Measurements from ENCODE around the gene IGSF9B. TPM values are rescaled to one million over a fixed set of nuclear protein-coding genes. Genes with fewer than 3 reads are reported as not detected.

IGSF9B gene
- total and polyA plus RNA-seq, 4 donors = 0.72 to 19.5 (median 4.0) TPM

GRCh38 chr11:133892584-133893380 lies 64.0 kb downstream of the IGSF9B start:
- H3K36me3 ChIP-seq (ENCODE audit: control insufficient read depth in 4 of 4, insufficient read depth in 4 of 4, low read length in 4 of 4) = no peaks in the 10 kb centered on the region
- ATAC-seq (ENCODE audit: insufficient read depth, low FRiP score) (no peak), DNase-seq (no peak)
- TF ChIP-seq CTCF (IDR thresholded peaks at IDR 0.05; ENCODE audit: control extremely low read depth, extremely low read depth) = no peak
- no peak overlapping the region for H3K4me3 ChIP-seq
- H3K9ac ChIP-seq (ENCODE audit: insufficient read depth in 1 of 2, low read length in 2 of 2) = no peak overlapping the region
- H3K27me3 ChIP-seq (ENCODE audit: control insufficient read depth in 3 of 3, insufficient read depth in 3 of 3, low read length in 2 of 3) = peaks cover 0 to 4% (median 0%) of the 10 kb centered on the region in 3 donors
- H3K9me3 ChIP-seq (ENCODE audit: control insufficient read depth in 4 of 4, insufficient read depth in 3 of 4, low read length in 3 of 4) = no peaks in the 10 kb centered on the region
- H3K27ac ChIP-seq (ENCODE audit: low read depth in 1 of 2, low read length in 1 of 2) = no peak overlapping the region
- 85 to 86% methylated on average over 19 of the region's 19 CpGs for WGBS, 2 donors
- H3K4me1 ChIP-seq (ENCODE audit: control insufficient read depth in 5 of 5, insufficient read depth in 5 of 5, low read length in 5 of 5) = peaks cover 0 to 7% (median 0%) of the 10 kb centered on the region in 5 donors

GRCh38 chr11:133892126-133892525 lies 64.6 kb downstream of the IGSF9B start:
- ATAC-seq (ENCODE audit: insufficient read depth, low FRiP score) (no peak), DNase-seq (no peak)
- H3K4me3 ChIP-seq = no peak overlapping the region
- no peak for TF ChIP-seq CTCF (IDR thresholded peaks at IDR 0.05; ENCODE audit: control extremely low read depth, extremely low read depth)
- H3K9me3 ChIP-seq (ENCODE audit: control insufficient read depth in 4 of 4, insufficient read depth in 3 of 4, low read length in 3 of 4) = peaks cover 0 to 2% (median 0%) of the 10 kb centered on the region in 4 donors
- H3K9ac ChIP-seq (ENCODE audit: insufficient read depth in 1 of 2, low read length in 2 of 2) = no peak overlapping the region
- H3K36me3 ChIP-seq (ENCODE audit: control insufficient read depth in 4 of 4, insufficient read depth in 4 of 4, low read length in 4 of 4) = no peaks in the 10 kb centered on the region
- H3K4me1 ChIP-seq (ENCODE audit: control insufficient read depth in 5 of 5, insufficient read depth in 5 of 5, low read length in 5 of 5) = peaks cover 0 to 7% (median 0%) of the 10 kb centered on the region in 5 donors
- 73 to 78% methylated on average over 8 of the region's 8 CpGs for WGBS, 2 donors
- H3K27ac ChIP-seq (ENCODE audit: low read depth in 1 of 2, low read length in 1 of 2) = no peak overlapping the region
- H3K27me3 ChIP-seq (ENCODE audit: control insufficient read depth in 3 of 3, insufficient read depth in 3 of 3, low read length in 2 of 3) = peaks cover 0 to 4% (median 0%) of the 10 kb centered on the region in 3 donors

- TF ChIP-seq CTCF (IDR thresholded peaks at IDR 0.05; ENCODE audit: control extremely low read depth, extremely low read depth) = no peak
- Histone ChIP-seq H3K9me3 (ENCODE audit: control insufficient read depth in 4 of 4, insufficient read depth in 3 of 4, low read length in 3 of 4) (peaks cover 0 to 9% (median 0%) of the 10 kb centered on the region in 4 donors), H3K27ac (ENCODE audit: low read depth in 1 of 2, low read length in 1 of 2) (no peak overlapping the region), H3K4me3 (no peak overlapping the region), H3K4me1 (ENCODE audit: control insufficient read depth in 5 of 5, insufficient read depth in 5 of 5, low read length in 5 of 5) (peaks cover 0 to 4% (median 0%) of the 10 kb centered on the region in 5 donors), H3K27me3 (ENCODE audit: control insufficient read depth in 3 of 3, insufficient read depth in 3 of 3, low read length in 2 of 3) (peaks cover 0 to 4% (median 0%) of the 10 kb centered on the region in 3 donors), H3K36me3 (ENCODE audit: control insufficient read depth in 4 of 4, insufficient read depth in 4 of 4, low read length in 4 of 4) (no peaks in the 10 kb centered on the region), H3K9ac (ENCODE audit: insufficient read depth in 1 of 2, low read length in 2 of 2) (no peak overlapping the region)
- ATAC-seq (ENCODE audit: insufficient read depth, low FRiP score) (no peak), DNase-seq (no peak)
- WGBS, 2 donors = 81 to 87% methylated on average over 3 of the region's 3 CpGs
Observed at GRCh38 chr11:133889893-133890292, 66.9 kb downstream of the IGSF9B start.
